Large intestine (tissue), 1 donor: ENCODE measurements around the gene FOLH1. TPM values are rescaled to one million over a fixed set of nuclear protein-coding genes. Genes with fewer than 3 reads are reported as not detected.

Experiments
- polyA plus RNA-seq: library from polyadenylated mRNA; unstranded; fragments of 120-200 nt; gene quantifications from one replicate; pipeline ENCODE4 v1.2.1, GENCODE V29; 2013

The FOLH1 gene
- polyA plus RNA-seq, 1 donor = 322 TPM

Other genes starting within 250 kb of the FOLH1 start
- not detected for gene TRIM51G, start 224.7 kb downstream of the FOLH1 start, polyA plus RNA-seq
- gene TRIM49B, start 179.8 kb downstream of the FOLH1 start, polyA plus RNA-seq = not detected
- not detected for gene TRIM64C, start 149.5 kb downstream of the FOLH1 start, polyA plus RNA-seq